GM13977 (cell line): ENCODE measurements around the gene ZNF469.
A peak's percentile ranks its signal among the peaks of the same experiment; 100 is the strongest.

Source experiments
- DNase-seq: peaks from one replicate; pipeline ENCODE4 v3.0.0; 2012; ENCODE audit warnings: low spot score
- CTCF ChIP-seq: IDR thresholded peaks from 2 replicates; pipeline ENCODE4 v1.5.1; 2012; ENCODE audit warnings: mild to moderate bottlenecking, control low read depth; ENCODE audit not compliant: insufficient read depth; ENCODE audit errors: extremely low read depth, missing control alignments
- in situ Hi-C: fragments of 300-500 bp; cut with MboI; formaldehyde crosslinking; loops from one replicate; pipeline ENCODE4 v1.12.0; 2022; ENCODE audit warnings: low sequenced_read_pairs, low pct_unique_long_range_greater_than_20kb, mixed read lengths, inconsistent platforms; ENCODE audit not compliant: unreplicated experiment

The ZNF469 gene

GRCh38 chr16:88383401-88384221 lies 852 bp downstream of the ZNF469 start:
- peak; percentile 32 for TF ChIP-seq CTCF
- no peak for DNase-seq
- in situ Hi-C loops = no loop called here

GRCh38 chr16:88384222-88385111 lies 1.7 kb downstream of the ZNF469 start:
- no peak for TF ChIP-seq CTCF
- no peak for DNase-seq
- in situ Hi-C loops = no loop called here

GRCh38 chr16:88385112-88385594 lies 2.4 kb downstream of the ZNF469 start:
- in situ Hi-C loops = no loop called here
- no peak for DNase-seq
- no peak for TF ChIP-seq CTCF

GRCh38 chr16:88385831-88386815 lies 3.4 kb downstream of the ZNF469 start:
- DNase-seq = no peak
- in situ Hi-C loops = no loop called here
- no peak for TF ChIP-seq CTCF

- in situ Hi-C loops = no loop called here
- no peak for TF ChIP-seq CTCF
- DNase-seq = no peak
These were observed 4.5 kb downstream of the ZNF469 start for GRCh38 chr16:88387180-88387765.
